MM.1S (cell line): ENCODE measurements around the gene CPLX4.

Source experiments
- EZH2 ChIP-seq: fragments of 300-600 bp; sonication (generic); optimal IDR thresholded peaks from 2 replicates; pipeline ENCODE3; 2017; ENCODE audit warnings: low read depth, mild to moderate bottlenecking, antibody characterized with exemption, low read length, mixed read lengths
- TF ChIP-seq, protein P1 (sequence below): fragments of 300-600 bp; sonication (generic); IDR thresholded peaks from 2 replicates; pipeline ENCODE4 v1.5.1; 2016; ENCODE audit warnings: antibody characterized with exemption, low read length, mixed read lengths

DNA sequence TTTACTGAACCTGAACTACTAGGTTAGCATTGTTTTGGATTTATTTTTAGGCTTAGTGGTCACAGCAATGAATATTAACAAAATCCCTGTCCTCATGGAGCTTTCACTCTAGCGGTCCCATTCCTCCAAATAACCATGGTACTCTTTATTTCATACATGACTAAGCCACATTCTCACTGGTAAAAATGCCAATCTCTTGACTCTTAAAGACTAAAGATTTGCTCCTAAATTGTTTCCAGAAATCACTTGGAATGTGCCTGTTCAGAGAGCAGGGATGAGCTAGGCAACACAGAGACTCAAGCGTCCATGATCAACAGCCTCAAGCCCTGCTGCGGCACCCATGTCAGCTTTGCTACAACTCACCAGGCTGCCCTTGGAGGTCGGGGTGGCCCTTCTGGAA lies 27.1 kb upstream of the CPLX4 start:
- TF ChIP-seq, protein P1, sequence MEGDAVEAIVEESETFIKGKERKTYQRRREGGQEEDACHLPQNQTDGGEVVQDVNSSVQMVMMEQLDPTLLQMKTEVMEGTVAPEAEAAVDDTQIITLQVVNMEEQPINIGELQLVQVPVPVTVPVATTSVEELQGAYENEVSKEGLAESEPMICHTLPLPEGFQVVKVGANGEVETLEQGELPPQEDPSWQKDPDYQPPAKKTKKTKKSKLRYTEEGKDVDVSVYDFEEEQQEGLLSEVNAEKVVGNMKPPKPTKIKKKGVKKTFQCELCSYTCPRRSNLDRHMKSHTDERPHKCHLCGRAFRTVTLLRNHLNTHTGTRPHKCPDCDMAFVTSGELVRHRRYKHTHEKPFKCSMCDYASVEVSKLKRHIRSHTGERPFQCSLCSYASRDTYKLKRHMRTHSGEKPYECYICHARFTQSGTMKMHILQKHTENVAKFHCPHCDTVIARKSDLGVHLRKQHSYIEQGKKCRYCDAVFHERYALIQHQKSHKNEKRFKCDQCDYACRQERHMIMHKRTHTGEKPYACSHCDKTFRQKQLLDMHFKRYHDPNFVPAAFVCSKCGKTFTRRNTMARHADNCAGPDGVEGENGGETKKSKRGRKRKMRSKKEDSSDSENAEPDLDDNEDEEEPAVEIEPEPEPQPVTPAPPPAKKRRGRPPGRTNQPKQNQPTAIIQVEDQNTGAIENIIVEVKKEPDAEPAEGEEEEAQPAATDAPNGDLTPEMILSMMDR, result no peak
- TF ChIP-seq EZH2, result no peak
